Measurements from ENCODE around the gene CADPS. TPM values are rescaled to one million over a fixed set of nuclear protein-coding genes. Genes with fewer than 3 reads are reported as not detected.

CADPS gene
- polyA plus RNA-seq, 1 donor from 2014 or later, result 118 TPM

- Histone ChIP-seq H3K36me3 (ENCODE audit: insufficient read depth, low read length) (no peaks in the 10 kb centered on the region), H4K20me1 (ENCODE audit: insufficient read depth) (no peaks in the 10 kb centered on the region), H3F3A (ENCODE audit: insufficient read depth, low read length, poor library complexity, severe bottlenecking) (no peaks in the 10 kb centered on the region), H3K9me2 (ENCODE audit: insufficient read depth, low read length) (no peaks in the 10 kb centered on the region), H3K27ac (ENCODE audit: low read length) (no peak overlapping the region), H2AFZ (ENCODE audit: low read depth, low read length) (no peak overlapping the region), H3K9me3 (ENCODE audit: low read length) (no peaks in the 10 kb centered on the region), H3K9ac (ENCODE audit: low read length) (no peak overlapping the region), H3K4me3 (ENCODE audit: low read length) (no peak overlapping the region), H3K27me3 (ENCODE audit: insufficient read depth, low read depth, low read length) (no peaks in the 10 kb centered on the region), H3K4me2 (ENCODE audit: low read length) (no peak overlapping the region), H3K79me2 (replicated peaks; ENCODE audit: insufficient read depth, low read length) (no peaks in the 10 kb centered on the region)
- TF ChIP-seq POLR2AphosphoS5 (IDR thresholded peaks at IDR 0.05), result no peak
- TF ChIP-seq SMC3 (conservative IDR thresholded peaks at IDR 0.05; ENCODE audit: poor library complexity), result no peak
- TF ChIP-seq CTCF (IDR thresholded peaks at IDR 0.05; ENCODE audit: poor library complexity, severe bottlenecking), result no peak
- no peak for TF ChIP-seq EP300 (conservative IDR thresholded peaks at IDR 0.05; ENCODE audit: poor library complexity, severe bottlenecking)
- TF ChIP-seq REST (IDR thresholded peaks at IDR 0.05; ENCODE audit: borderline replicate concordance), result no peak
- no peak for TF ChIP-seq MXI1 (conservative IDR thresholded peaks at IDR 0.05; ENCODE audit: poor library complexity, severe bottlenecking)
- TF ChIP-seq EZH2 (IDR thresholded peaks at IDR 0.05; ENCODE audit: borderline replicate concordance, insufficient read depth, low read length, poor library complexity, severe bottlenecking), result no peak
- TF ChIP-seq RAD21 (conservative IDR thresholded peaks at IDR 0.05), result no peak
- TF ChIP-seq TAF1 (IDR thresholded peaks at IDR 0.05; ENCODE audit: low read depth), result no peak
These were observed 212.5 kb downstream of the CADPS start for GRCh38 chr3:62662677-62663076.

DNA sequence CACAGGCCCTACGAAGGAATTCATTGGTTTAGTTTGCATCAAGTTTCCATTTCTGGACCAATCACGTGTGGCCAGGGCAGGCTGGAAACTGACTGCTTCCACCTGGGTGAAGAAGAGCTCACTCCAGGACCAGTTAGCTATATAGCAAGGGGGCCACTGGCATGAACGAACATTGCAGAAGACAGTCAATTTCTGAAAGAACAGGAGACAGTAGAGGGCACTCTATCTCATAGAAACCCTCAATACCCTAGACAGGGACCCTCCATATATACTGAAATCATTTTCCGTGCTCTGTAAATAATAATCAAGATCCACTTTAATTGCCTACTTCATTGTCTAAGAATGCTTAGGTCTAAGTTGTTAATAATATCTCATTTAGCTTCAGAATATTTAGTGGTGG, 215.6 kb downstream of the CADPS start:
- Histone ChIP-seq H3K27me3 (ENCODE audit: insufficient read depth, low read depth, low read length) (no peaks in the 10 kb centered on the region), H4K20me1 (ENCODE audit: insufficient read depth) (no peaks in the 10 kb centered on the region), H3K9me2 (ENCODE audit: insufficient read depth, low read length) (no peaks in the 10 kb centered on the region), H3K4me2 (ENCODE audit: low read length) (no peak overlapping the region), H3K9me3 (ENCODE audit: low read length) (no peaks in the 10 kb centered on the region), H3K4me3 (ENCODE audit: low read length) (no peak overlapping the region), H3F3A (ENCODE audit: insufficient read depth, low read length, poor library complexity, severe bottlenecking) (no peaks in the 10 kb centered on the region), H3K9ac (ENCODE audit: low read length) (no peak overlapping the region), H2AFZ (ENCODE audit: low read depth, low read length) (no peak overlapping the region), H3K36me3 (ENCODE audit: insufficient read depth, low read length) (no peaks in the 10 kb centered on the region), H3K27ac (ENCODE audit: low read length) (no peak overlapping the region), H3K79me2 (replicated peaks; ENCODE audit: insufficient read depth, low read length) (no peaks in the 10 kb centered on the region)
- TF ChIP-seq TAF1 (IDR thresholded peaks at IDR 0.05; ENCODE audit: low read depth) (no peak), RAD21 (conservative IDR thresholded peaks at IDR 0.05) (peak; percentile 39), SMC3 (conservative IDR thresholded peaks at IDR 0.05; ENCODE audit: poor library complexity) (peak; percentile 47), CTCF (IDR thresholded peaks at IDR 0.05; ENCODE audit: poor library complexity, severe bottlenecking) (peak; percentile 43)

Data from neural cell (in vitro differentiated cells).